Activated CD4-positive, alpha-beta T cell treated with anti-CD3 and anti-CD28 coated beads, Interleukin-2, amount 50 U/mL, for 4 hours (primary cell): ENCODE measurements around the gene PDLIM7.

Experiments
- DNase-seq, 2 experiments: peaks; one replicate each; pipeline ENCODE4 v3.0.0-alpha.2; 2020

The PDLIM7 gene

GRCh38 chr5:177524539-177524900, 27.1 kb upstream of the PDLIM7 start:
- DNase-seq = no peak

- no peak for DNase-seq
Measured at GRCh38 chr5:177523711-177524538, 26.5 kb upstream of the PDLIM7 start.

DNA sequence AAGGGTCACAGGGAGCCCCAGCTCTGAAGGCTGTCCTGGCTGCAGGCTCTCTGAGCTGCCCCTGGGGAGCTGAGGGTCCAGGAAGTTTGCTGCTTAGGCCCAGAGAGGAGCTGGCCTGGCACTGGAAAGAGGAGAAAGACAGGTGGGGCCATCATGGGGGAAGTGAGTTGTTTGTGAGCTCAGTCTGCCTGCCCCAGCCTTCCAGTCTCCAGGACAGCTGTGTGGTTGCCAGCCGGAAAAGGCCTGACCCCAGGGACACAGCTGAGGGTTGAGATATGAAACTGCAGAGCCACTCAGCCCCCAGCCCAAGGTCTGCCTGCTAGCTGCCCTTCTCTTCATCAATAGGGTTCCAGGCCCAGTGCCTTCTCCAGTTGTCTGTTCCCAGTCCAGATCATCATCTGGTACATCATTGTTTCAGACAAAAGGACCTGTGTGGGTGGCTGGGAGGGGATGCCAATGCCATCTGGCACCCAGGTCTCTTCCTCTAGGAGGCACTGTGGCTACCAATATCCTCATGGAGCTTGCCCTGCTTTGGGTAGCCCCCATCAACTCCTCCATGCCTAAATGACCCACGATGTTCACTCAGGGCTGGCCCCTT, 23.6 kb upstream of the PDLIM7 start:
- no peak for DNase-seq

GRCh38 chr5:177520271-177520670, 22.9 kb upstream of the PDLIM7 start:
- DNase-seq = no peak

DNA sequence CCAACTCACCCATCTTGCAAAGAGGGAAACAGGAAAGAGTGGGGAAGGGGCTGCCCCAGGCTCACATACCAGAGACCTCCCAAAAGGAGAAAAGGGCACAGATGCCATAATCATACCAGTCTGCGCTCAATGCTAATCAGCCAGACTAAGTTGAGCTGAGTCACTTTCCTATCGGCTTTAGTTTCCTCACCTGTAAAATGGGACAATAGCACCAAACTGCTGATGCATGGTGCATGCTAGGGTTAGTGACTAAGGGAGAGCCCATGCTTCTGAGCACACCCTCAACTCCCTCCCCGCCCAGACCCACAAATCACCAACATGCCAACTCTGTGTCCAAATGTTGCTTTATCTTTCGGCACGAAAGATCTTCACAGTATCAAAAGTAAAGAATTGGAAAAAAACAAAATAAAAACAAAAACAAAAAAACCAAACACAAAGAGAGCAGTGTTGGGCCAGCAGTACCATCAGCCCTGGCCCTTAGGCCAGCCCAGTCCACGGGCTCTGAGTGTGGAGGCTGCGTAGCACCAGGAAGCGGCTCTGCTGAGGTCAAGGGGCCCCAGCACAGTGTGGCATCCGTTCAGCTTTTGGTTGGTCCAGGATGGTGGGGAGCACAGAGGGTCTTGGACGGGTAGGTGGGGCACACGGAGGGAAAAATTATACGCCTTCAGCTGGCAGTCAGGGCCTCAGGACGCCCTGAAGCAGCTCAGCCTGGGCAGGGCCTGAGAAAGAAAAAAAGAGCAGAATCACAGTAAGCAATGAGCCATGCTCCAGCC, 22.2 kb upstream of the PDLIM7 start:
- DNase-seq = no peak

DNA sequence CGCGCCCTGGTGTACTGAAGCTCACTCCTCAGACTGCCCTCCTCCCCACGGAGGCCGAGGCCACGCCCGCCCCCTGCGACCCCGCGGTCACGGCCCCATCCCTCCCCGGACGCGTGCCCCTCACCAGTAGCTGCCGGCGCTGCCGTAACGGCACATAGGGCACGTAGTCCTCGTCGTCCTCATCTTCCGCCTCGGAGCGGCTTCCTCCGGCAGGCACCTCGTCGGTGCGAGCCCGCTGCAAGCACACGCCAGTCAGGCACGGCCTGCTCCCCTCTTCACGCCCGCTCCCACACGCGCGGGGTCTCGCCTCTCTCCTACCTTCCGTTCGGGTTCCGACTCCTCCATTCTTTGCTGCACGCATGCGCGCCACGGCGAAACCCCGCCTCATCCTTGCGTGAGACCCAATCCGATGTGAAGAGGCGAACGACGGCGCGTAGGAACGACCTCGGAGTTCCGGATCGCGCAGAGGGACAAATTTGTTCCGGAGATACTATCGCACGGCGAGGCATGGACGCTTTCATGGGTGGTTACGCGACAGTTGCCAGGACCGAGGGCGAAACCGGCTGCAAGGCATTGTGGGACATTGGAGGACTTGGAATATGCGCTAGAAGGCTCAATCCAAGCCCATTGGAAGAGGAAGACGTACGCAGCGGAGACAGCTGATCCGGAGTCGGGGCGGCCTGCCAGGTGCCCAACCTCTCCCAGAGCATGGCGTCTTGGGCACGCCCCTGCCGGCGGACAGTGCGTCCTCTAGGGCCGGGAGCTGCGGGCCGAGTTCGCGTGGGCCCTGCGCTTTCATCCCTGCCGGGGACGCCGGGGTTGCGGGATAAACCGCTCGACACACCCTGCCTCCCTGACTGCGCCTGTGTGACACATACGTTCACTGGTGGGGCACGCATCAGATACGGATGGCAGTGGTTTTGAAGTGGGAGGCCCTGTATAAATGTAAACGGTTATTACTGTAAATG, 19.5 kb upstream of the PDLIM7 start, which contains the start of gene DDX41:
Gene DDX41, minus strand, starts transcription at position 361 of the 968 bp plus-strand sequence. Its CDS starts 16 bp downstream, at position 345.
- DNase-seq = peak; percentile 94

- no peak for DNase-seq
Measured at GRCh38 chr5:177515580-177515979, 18.2 kb upstream of the PDLIM7 start.

DNA sequence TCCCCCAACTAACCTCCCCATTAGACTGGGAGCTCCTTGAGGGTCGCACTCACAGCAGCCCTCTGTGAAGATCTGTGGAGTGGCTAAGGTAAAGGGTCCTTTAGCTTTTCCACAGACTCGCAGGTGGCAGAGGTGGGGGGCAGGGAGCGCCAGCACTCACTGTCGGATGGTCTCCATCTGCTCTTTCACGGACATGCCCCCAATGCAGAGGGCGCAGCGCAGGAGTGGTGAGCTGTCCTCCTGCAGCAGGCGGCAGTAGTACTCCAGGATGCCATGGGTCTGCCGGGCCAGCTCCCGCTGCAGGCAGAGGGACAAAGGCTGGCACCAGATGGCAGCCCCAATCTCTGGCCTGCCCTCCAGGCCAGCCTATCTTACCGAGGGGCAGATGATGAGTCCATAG, 17.1 kb upstream of the PDLIM7 start:
- no peak for DNase-seq

DNA sequence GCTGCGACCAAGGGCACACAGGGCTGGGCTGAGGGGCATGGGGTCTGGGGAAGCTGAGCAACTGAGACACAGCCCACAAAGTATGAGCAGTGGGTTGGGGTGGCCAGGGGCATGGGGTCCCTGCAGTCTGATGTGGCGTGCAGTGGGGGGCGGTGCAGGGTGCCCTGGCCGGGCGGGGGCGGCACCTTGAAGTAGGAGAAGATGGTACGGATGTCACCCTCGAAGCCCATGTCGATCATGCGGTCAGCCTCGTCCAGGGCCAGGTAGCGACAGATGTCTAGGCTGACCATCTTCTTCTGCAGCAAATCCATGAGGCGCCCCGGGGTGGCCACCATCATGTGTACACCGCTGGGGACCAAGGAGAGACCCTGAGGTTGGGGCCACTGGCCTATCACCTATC, 16.1 kb upstream of the PDLIM7 start:
- no peak for DNase-seq

- no peak for DNase-seq
Measured at GRCh38 chr5:177512736-177513380, 15.5 kb upstream of the PDLIM7 start.

DNA sequence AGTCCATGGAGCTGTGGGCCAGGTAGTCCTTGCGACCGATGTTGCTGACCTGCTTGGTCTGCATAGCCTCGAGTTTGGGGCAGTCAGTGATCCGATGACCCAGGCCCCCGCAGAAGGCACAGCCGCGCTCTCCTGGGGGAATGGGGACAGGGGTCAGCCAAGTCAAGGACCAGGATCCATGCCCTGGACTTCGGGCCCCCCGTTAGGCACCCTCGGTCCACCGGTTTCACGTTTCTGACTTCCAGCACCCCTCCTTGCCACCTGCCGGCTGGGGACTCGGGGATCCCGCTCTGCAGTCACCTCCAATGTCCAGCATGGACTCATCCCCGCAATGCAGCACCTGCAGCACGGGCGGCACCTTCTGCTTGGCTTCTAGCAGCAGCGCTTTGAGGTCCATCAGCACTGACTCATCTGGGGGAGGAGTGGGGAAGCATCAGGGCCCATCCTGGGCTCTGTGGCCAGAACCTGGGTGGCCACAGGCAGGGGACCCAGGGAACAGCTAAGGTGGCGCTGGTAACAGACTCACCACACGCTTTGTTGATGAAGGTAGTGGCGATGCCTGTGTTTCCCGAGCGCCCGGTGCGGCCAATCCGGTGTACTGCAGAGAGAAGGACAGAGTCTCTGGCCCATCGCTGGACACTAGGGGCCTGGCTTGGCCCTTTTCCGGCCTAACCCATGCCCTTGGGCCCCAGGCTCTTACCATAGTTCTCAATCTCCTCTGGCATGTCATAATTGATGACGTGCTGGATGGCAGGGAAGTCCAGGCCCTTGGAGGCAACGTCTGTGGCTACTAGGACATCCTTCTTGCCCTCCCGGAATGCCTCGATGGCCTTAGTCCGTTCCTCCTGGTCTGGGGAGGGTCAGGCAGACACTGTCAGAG, 14.6 kb upstream of the PDLIM7 start:
- no peak for DNase-seq

- no peak for DNase-seq
Measured at GRCh38 chr5:177511181-177511580, 13.8 kb upstream of the PDLIM7 start.

DNA sequence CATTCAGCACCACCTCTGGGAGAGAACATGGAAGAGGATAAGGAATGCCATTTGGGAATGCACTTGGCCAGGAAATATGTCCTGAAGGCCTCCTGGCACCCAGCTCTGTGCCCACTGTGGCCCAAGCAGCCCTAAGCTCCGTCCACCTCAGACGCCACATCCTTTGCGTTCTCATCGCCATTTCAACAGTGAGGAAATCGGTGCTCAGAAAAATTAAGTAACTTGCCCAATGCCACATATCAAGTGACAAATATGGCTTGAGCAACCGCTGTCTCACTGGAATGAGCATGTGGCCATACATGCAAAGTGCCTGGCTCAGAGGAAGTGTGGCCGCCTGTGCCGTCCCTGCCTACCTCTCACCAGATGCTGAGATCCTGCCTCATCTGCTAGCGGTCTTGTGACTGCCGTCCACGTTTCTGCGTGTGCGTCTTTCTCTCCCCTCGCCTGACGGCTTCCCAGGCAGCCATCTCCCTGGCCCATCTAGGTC, 13.2 kb upstream of the PDLIM7 start:
- no peak for DNase-seq

DNA sequence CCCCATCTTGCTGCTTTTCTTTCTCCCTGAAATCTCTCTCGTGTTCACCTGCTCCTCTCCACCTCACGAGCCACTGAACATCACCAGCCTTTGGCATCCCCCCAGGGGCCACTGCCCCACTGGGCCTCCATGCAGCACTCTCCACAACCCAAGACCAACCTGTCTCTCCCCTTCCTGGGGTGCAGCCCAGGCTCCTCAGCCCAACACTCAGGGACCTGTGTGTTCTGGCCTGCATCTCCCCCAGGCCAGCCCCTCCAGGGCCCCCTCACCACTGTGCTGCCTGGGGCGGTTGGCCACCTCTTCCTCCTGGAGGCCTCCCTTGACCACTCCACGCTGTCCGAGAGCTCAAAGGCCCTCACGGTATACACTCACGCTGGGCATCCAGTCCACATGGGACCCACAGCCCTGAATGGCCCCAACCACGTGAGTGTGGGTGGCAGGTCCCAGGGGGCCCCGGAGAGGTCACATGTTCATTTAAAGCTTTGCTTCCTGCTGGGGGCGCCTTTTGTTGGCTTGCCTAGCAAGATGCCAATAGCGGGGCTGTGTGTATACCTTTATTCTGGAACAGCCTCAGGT, 12.7 kb upstream of the PDLIM7 start:
- DNase-seq = no peak

DNA sequence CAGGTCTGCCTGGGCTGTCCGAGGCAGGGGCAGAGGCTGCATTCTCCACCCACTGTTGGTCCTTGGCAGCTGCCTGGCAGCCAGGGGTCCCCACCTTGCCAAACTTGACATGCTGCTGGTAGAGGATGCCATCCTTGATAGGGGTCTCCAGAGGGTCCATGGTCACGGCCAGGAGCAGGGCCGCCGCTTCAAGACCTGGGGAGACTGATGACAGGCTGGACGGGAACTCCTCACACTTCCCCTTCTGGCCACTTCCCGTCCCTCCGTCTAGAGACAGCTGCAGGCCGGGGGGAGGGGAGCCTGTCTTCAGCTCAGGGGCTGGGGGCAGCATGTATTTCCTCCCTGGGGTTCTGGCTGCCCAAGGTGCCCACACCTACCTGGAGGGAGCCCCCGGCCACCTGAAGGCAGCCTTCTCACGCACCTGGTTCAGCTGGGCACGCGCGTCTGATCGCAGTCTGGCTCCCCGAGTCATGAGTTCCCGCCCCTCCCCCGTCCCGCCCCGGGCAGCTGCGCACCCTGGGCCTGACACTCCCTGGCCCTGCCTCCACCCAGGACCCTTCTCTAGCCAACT, 12.1 kb upstream of the PDLIM7 start, which contains the start of gene DOK3:
Gene DOK3, minus strand, starts transcription at position 446 of the 571 bp plus-strand sequence. Its CDS starts 286 bp downstream, at position 160.
- DNase-seq = no peak

DNA sequence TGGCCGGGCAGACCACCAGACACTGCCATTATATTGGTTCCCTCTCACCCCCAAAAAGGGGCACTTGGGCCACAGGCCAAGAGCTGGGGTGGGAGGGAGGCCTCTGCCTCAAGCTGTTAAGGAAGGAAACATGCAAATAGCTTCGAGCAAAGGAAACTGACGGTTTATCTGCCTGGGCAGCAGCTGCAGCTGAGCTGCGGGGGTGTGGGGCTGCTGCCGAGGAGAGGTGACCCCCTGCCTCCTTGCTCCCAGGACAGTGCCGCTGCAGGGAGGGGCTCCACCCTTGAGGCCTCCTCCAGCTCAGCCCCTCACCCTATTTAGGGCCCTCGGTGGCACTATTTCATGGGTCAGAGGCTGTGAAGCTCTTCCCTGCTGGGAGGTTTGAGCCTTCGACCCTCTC, 11.4 kb upstream of the PDLIM7 start:
- no peak for DNase-seq

- DNase-seq = no peak
Measured at GRCh38 chr5:177508221-177508611, 10.8 kb upstream of the PDLIM7 start.

DNA sequence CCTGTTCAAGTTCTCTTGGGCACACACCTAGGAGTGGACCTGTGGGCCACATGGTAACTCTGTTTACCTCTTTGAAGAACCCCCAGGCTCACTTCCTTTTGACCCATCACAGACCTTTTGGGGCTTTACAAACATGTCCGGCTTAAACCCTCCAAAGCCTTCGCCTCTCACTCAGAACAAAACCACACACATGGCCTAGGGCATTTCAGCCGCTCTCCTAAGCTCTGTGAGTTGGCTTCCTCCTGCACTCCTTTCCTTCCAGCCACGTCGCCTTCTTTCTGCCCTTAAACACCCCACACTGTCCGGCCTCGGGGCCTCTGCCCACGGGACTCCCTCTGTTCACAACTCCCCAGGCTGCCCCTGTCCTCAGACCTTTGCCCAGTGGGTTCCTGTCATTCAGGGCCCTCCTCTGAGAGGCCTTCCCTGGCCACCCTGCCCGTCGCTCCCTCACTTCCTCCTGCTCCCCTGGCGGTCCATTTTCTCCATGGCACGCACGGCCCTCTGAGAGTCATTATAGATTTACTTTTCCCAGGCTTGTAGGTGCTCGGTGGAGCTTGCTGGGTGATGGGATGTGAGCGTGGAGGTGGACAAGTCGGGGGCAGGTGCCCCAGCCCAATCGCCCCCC, 10.3 kb upstream of the PDLIM7 start:
- no peak for DNase-seq

- DNase-seq = no peak
Measured at GRCh38 chr5:177507165-177507564, 9.8 kb upstream of the PDLIM7 start.
